ENCODE data around the gene KRT16.

DNA sequence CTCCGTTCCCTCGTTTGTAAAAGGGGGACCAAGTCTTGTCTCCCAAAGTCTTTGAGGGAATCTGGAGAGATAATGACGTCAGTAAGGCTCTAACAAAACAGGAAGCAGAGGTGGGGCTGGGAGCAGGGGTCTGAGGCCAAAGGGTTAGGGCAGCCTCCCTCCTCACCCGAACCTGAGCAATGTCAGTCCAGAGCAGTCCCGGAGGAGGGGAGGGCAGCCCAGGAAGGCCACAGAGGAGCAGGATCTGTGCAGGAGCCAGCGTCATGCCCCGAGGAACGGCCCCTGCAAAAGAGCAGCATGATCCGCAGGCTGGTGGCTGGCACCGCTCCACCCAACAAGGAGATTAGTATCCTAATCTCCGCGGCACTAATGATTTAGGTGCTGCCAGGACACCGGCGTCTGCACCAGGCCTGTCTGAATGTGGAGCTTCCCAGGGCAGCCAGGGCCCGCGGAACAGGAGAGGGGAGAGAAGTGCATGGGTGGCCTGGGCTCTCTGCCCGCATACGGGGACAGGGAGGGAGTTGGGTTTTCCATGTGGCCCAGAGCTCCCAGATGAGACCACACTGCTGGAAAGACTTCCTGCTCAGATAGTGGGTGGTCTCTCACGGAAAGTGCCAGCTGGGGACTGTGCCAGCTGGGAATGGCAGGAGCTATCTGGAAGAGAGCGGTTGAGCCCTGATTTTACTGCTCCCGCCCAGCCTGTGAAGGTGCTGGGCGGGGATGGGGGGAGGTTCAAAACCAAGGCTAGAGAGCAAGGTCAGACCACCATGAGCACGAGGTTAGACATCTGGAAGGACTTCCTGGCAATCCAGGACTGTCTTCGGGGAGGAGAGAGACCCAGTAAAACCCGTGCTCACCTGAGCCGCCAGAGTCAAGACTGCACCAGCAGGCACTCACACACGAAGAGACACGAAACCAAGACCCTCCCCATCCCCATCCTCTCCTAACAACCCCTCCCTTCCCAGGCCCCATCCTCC, 22.8 kb upstream of the KRT16 start:
- TF ChIP-seq HDAC6 (IDR thresholded peaks at IDR 0.05; ENCODE audit: low read depth, low read length), result no peak
- TF ChIP-seq, protein P1, sequence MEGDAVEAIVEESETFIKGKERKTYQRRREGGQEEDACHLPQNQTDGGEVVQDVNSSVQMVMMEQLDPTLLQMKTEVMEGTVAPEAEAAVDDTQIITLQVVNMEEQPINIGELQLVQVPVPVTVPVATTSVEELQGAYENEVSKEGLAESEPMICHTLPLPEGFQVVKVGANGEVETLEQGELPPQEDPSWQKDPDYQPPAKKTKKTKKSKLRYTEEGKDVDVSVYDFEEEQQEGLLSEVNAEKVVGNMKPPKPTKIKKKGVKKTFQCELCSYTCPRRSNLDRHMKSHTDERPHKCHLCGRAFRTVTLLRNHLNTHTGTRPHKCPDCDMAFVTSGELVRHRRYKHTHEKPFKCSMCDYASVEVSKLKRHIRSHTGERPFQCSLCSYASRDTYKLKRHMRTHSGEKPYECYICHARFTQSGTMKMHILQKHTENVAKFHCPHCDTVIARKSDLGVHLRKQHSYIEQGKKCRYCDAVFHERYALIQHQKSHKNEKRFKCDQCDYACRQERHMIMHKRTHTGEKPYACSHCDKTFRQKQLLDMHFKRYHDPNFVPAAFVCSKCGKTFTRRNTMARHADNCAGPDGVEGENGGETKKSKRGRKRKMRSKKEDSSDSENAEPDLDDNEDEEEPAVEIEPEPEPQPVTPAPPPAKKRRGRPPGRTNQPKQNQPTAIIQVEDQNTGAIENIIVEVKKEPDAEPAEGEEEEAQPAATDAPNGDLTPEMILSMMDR (IDR thresholded peaks at IDR 0.05; ENCODE audit: control extremely low read depth in 1 of 3, insufficient read depth in 1 of 3, low read depth in 1 of 3, low read length in 3 of 3), result no peak
- TF ChIP-seq POLR2AphosphoS5 (IDR thresholded peaks at IDR 0.05; ENCODE audit: low read depth, low read length), result no peak
- TF ChIP-seq NRF1 (IDR thresholded peaks at IDR 0.05; ENCODE audit: low read depth, low read length), result no peak
- TF ChIP-seq YY1 (IDR thresholded peaks at IDR 0.05; ENCODE audit: low read depth, low read length), result no peak
- TF ChIP-seq ASH2L (IDR thresholded peaks at IDR 0.05; ENCODE audit: low read length), result no peak
- TF ChIP-seq POLR2A (IDR thresholded peaks at IDR 0.05; ENCODE audit: control extremely low read depth in 1 of 2, low read depth in 2 of 2, low read length in 2 of 2), result no peak

Measured in H1 (cell line).